Posterior cingulate gyrus (tissue), 11 donors: ENCODE data around the gene TMEFF2.

ENCODE experiments used
- DNase-seq, 10 donors: peaks; one replicate each; pipeline versions ENCODE4 v3.0.0 to v3.0.0-alpha.2; 2020 to 2021; ENCODE audit warnings: mixed read lengths in 3 of 10
- intact Hi-C: fragments of 100-400 bp; cut with DNase I; formaldehyde crosslinking; loops from one replicate; pipeline ENCODE4 v1.15.1; 2023

The TMEFF2 gene

GRCh38 chr2:191983186-191983585 is 211.5 kb downstream of the TMEFF2 start:
- DNase-seq, result no peak
- intact Hi-C loops, result no loop called here

GRCh38 chr2:191981706-191982105 is 213.0 kb downstream of the TMEFF2 start:
- intact Hi-C loops, result no loop called here
- no peak for DNase-seq

- intact Hi-C loops, result no loop called here
- DNase-seq, result no peak
These were observed 214.2 kb downstream of the TMEFF2 start for GRCh38 chr2:191980483-191980882.

GRCh38 chr2:191979221-191979730 is 215.5 kb downstream of the TMEFF2 start:
- DNase-seq, result no peak
- intact Hi-C loops, result no loop called here

GRCh38 chr2:191977754-191978153 is 217.0 kb downstream of the TMEFF2 start:
- DNase-seq, result no peak
- intact Hi-C loops, result no loop called here

GRCh38 chr2:191976436-191976835 is 218.3 kb downstream of the TMEFF2 start:
- intact Hi-C loops, result no loop called here
- no peak for DNase-seq

- DNase-seq, result no peak
These were observed 220.1 kb downstream of the TMEFF2 start for GRCh38 chr2:191974676-191975075.

GRCh38 chr2:191970867-191971266 is 223.9 kb downstream of the TMEFF2 start:
- intact Hi-C loops, result no loop called here

More at GRCh38 chr2:191974676-191975075, 220.1 kb downstream of the TMEFF2 start:
- intact Hi-C loops, result no loop called here

GRCh38 chr2:191968120-191968519 is 226.6 kb downstream of the TMEFF2 start:
- no peak for DNase-seq
- intact Hi-C loops, result no loop called here

More at GRCh38 chr2:191970867-191971266, 223.9 kb downstream of the TMEFF2 start:
- DNase-seq, result no peak

- DNase-seq, result no peak
- intact Hi-C loops, result no loop called here
These were observed 229.0 kb downstream of the TMEFF2 start for GRCh38 chr2:191965733-191966132.

- no peak for DNase-seq
- intact Hi-C loops, result no loop called here
These were observed 233.2 kb downstream of the TMEFF2 start for GRCh38 chr2:191961556-191961955.

- no peak for DNase-seq
- intact Hi-C loops, result no loop called here
These were observed 235.5 kb downstream of the TMEFF2 start for GRCh38 chr2:191959209-191959608.

GRCh38 chr2:191957996-191958860 is 236.5 kb downstream of the TMEFF2 start:
- no peak for DNase-seq
- intact Hi-C loops, result no loop called here

- intact Hi-C loops, result no loop called here
- DNase-seq, result no peak
These were observed 240.3 kb downstream of the TMEFF2 start for GRCh38 chr2:191954451-191954850.

GRCh38 chr2:191952515-191953270 is 242.0 kb downstream of the TMEFF2 start:
- intact Hi-C loops, result no loop called here
- no peak for DNase-seq

- intact Hi-C loops, result no loop called here
- DNase-seq, result peak in 3 of 10 donors; percentile 25 to 75 (median 33)
These were observed 242.9 kb downstream of the TMEFF2 start for GRCh38 chr2:191951832-191952231.

GRCh38 chr2:191951376-191951775 is 243.4 kb downstream of the TMEFF2 start:
- no peak for DNase-seq
- intact Hi-C loops, result no loop called here

GRCh38 chr2:191950132-191950874 is 244.4 kb downstream of the TMEFF2 start:
- intact Hi-C loops, result no loop called here
- DNase-seq, result no peak

GRCh38 chr2:191947235-191947634 is 247.5 kb downstream of the TMEFF2 start:
- intact Hi-C loops, result no loop called here
- DNase-seq, result no peak

GRCh38 chr2:191946471-191947182 is 248.1 kb downstream of the TMEFF2 start:
- intact Hi-C loops, result no loop called here
- no peak for DNase-seq
